Ascending aorta (tissue), 2 donors: ENCODE measurements around the gene FAM234A. TPM values are rescaled to one million over a fixed set of nuclear protein-coding genes. Genes with fewer than 3 reads are reported as not detected.
"Not testable (repeated sequence)": the region's sequence is repeated elsewhere in the genome, so short reads cannot be mapped to it uniquely, and the experiment has no call there.

ENCODE experiments used
- DNase-seq, 2 donors: peaks; one replicate each; pipeline ENCODE4 v3.0.0-alpha.2; 2019; ENCODE audit warnings: low spot score in 2 of 2
- H3K27ac ChIP-seq, 2 donors: fragments of 200-600 bp; sonication (generic); one replicate each; pipeline ENCODE4 v1.5.1; 2016 to 2017; ENCODE audit warnings: mild to moderate bottlenecking in 1 of 2
- H3K27me3 ChIP-seq: fragments of 200-600 bp; sonication (generic); one replicate; pipeline ENCODE4 v1.5.1; 2017
- H3K36me3 ChIP-seq, 2 donors: fragments of 200-600 bp; sonication (generic); one replicate each; pipeline ENCODE4 v1.5.1; 2016
- H3K4me1 ChIP-seq, 2 donors: fragments of 200-600 bp; sonication (generic); one replicate each; pipeline ENCODE4 v1.5.1; 2016 to 2017; ENCODE audit warnings: mild to moderate bottlenecking in 1 of 2
- H3K4me3 ChIP-seq, 2 donors: fragments of 200-600 bp; sonication (generic); one replicate each; pipeline ENCODE4 v1.5.1; 2016 to 2017; ENCODE audit warnings: mild to moderate bottlenecking in 1 of 2
- H3K9me3 ChIP-seq, 2 donors: fragments of 200-600 bp; sonication (generic); one replicate each; pipeline ENCODE4 v1.5.1; 2016
- CTCF ChIP-seq, 3 experiments: fragments of 200-600 bp in 2 of 3; fragments of 450-650 bp in 1 of 3; sonication (generic) in 2 of 3; IDR thresholded peaks; one replicate each; pipeline ENCODE4 v1.5.1; 2016 to 2019; ENCODE audit warnings: antibody characterized with exemption in 3 of 3, mild to moderate bottlenecking in 1 of 3, moderate library complexity in 1 of 3
- intact Hi-C: fragments of 100-400 bp; cut with DNase I; formaldehyde crosslinking; loops from one replicate; pipeline ENCODE4 v1.15.1; 2023
- total RNA-seq: library from RNA; depleted of rRNA; stranded (reverse); fragments of >200 nt; gene quantifications from one replicate; pipeline ENCODE4 v1.1.0, GENCODE V29; 2016

Gene FAM234A
- total RNA-seq, 1 donor from 2014 or later = 67.7 TPM

GRCh38 chr16:203246-203645 is 31.4 kb upstream of the FAM234A start:
- intact Hi-C loops = no loop called here
- H3K27ac ChIP-seq = no peak overlapping the region
- no peak overlapping the region for H3K4me3 ChIP-seq
- TF ChIP-seq CTCF (IDR thresholded peaks at IDR 0.05) = no peak
- peaks cover 84 to 85% of the 10 kb centered on the region in 2 donors for H3K36me3 ChIP-seq
- no peak for DNase-seq
- no peaks in the 10 kb centered on the region for H3K9me3 ChIP-seq
- no peaks in the 10 kb centered on the region for H3K27me3 ChIP-seq
- H3K4me1 ChIP-seq = no peaks in the 10 kb centered on the region

- H3K9me3 ChIP-seq, H3K4me1 ChIP-seq, intact Hi-C loops, H3K4me3 ChIP-seq, H3K27ac ChIP-seq, H3K27me3 ChIP-seq, DNase-seq: not testable (repeated sequence)
- peaks cover 80 to 85% of the 10 kb centered on the region in 2 donors for H3K36me3 ChIP-seq
Measured at GRCh38 chr16:204046-204445, 30.6 kb upstream of the FAM234A start.

- H3K4me1 ChIP-seq, H3K4me3 ChIP-seq, DNase-seq, H3K27ac ChIP-seq, H3K9me3 ChIP-seq, H3K27me3 ChIP-seq, intact Hi-C loops: not testable (repeated sequence)
- H3K36me3 ChIP-seq = peaks cover 57 to 81% of the 10 kb centered on the region in 2 donors
Measured at GRCh38 chr16:209359-209758, 25.3 kb upstream of the FAM234A start.

- H3K4me1 ChIP-seq, H3K4me3 ChIP-seq, H3K9me3 ChIP-seq, DNase-seq, intact Hi-C loops, H3K27me3 ChIP-seq, H3K27ac ChIP-seq: not testable (repeated sequence)
- peaks cover 53 to 78% of the 10 kb centered on the region in 2 donors for H3K36me3 ChIP-seq
Measured at GRCh38 chr16:211631-212180, 22.9 kb upstream of the FAM234A start.

GRCh38 chr16:212999-213398 is 21.6 kb upstream of the FAM234A start:
- H3K4me1 ChIP-seq = no peaks in the 10 kb centered on the region
- no peak overlapping the region for H3K4me3 ChIP-seq
- no peak for TF ChIP-seq CTCF (IDR thresholded peaks at IDR 0.05)
- H3K27me3 ChIP-seq = no peaks in the 10 kb centered on the region
- no peak for DNase-seq
- H3K36me3 ChIP-seq = peaks cover 51 to 79% of the 10 kb centered on the region in 2 donors
- intact Hi-C loops = no loop called here
- no peak overlapping the region for H3K27ac ChIP-seq
- no peaks in the 10 kb centered on the region for H3K9me3 ChIP-seq

GRCh38 chr16:220021-220420 is 14.6 kb upstream of the FAM234A start:
- no peak for TF ChIP-seq CTCF (IDR thresholded peaks at IDR 0.05)
- H3K36me3 ChIP-seq = peaks cover 53 to 86% of the 10 kb centered on the region in 2 donors
- intact Hi-C loops = no loop called here
- no peaks in the 10 kb centered on the region for H3K4me1 ChIP-seq
- no peaks in the 10 kb centered on the region for H3K27me3 ChIP-seq
- H3K4me3 ChIP-seq = no peak overlapping the region
- no peaks in the 10 kb centered on the region for H3K9me3 ChIP-seq
- H3K27ac ChIP-seq = no peak overlapping the region
- no peak for DNase-seq

GRCh38 chr16:228151-228851 is 6.3 kb upstream of the FAM234A start:
- H3K9me3 ChIP-seq = no peaks in the 10 kb centered on the region
- intact Hi-C loops = no loop called here
- H3K27ac ChIP-seq = peak overlapping the region; percentile 95 to 98
- H3K27me3 ChIP-seq = no peaks in the 10 kb centered on the region
- peak overlapping the region; percentile 87 for H3K4me3 ChIP-seq
- H3K36me3 ChIP-seq = peaks cover 23 to 38% of the 10 kb centered on the region in 2 donors
- DNase-seq = no peak
- H3K4me1 ChIP-seq = peaks cover 2 to 13% of the 10 kb centered on the region in 2 donors
- no peak for TF ChIP-seq CTCF (IDR thresholded peaks at IDR 0.05)
